A549 (cell line): ENCODE results near the gene SMG1. TPM values are rescaled to one million over a fixed set of nuclear protein-coding genes. Genes with fewer than 3 reads are reported as not detected.

Experiments used
- ATAC-seq, 2 experiments: fragments of 200-7000 bp in 1 of 2; fragments of >200 bp in 1 of 2; cut with Nextera tagmentation in 1 of 2; cut with Tn5 transposase in 1 of 2; 3 replicates each; pipeline versions ENCODE4 v1.8.0 to v1.9.1; 2018 to 2020; ENCODE audit warnings: mild to moderate bottlenecking in 1 of 2, moderate library complexity in 1 of 2
- CTCF ChIA-PET: fragments of 300-600 bp; sonication (Branson Sonifier 250); formaldehyde crosslinking; extraction: SDS; loops from one replicate; lab custom pipeline; 2021; ENCODE audit warnings: antibody characterized with exemption, inconsistent platforms; lab: Yijun Ruan, JAX
- POLR2A ChIA-PET: fragments of 350-600 bp; formaldehyde crosslinking; extraction: SDS; loops from one replicate; lab custom pipeline; 2021; ENCODE audit warnings: antibody characterized with exemption, inconsistent platforms; lab: Yijun Ruan, JAX
- DNase-seq, 2 experiments: peaks; one replicate each; pipeline versions ENCODE4 v3.0.0 to v3.0.0-alpha.2; 2011 to 2016; ENCODE audit warnings: low read depth in 1 of 2, low spot score in 1 of 2
- FAIRE-seq: peaks from 2 replicates; lab custom pipeline; 2011; peaks lifted over from hg19 to GRCh38; lab: Jason Lieb, UNC
- H3K27ac ChIP-seq, 2 experiments: fragments of >200 bp; sonication (Bioruptor Twin); formaldehyde crosslinking; 3 replicates each; pipeline ENCODE4 v1.5.1; 2016 to 2017
- H3K4me1 ChIP-seq: fragments of >200 bp; sonication (Bioruptor Twin); formaldehyde crosslinking; 3 replicates; pipeline ENCODE4 v1.6.1; 2016
- H3K4me2 ChIP-seq: fragments of >200 bp; sonication (Bioruptor Twin); formaldehyde crosslinking; 3 replicates; pipeline ENCODE4 v1.6.1; 2016
- H3K4me3 ChIP-seq: fragments of >200 bp; sonication (Bioruptor Twin); formaldehyde crosslinking; 3 replicates; pipeline ENCODE4 v1.5.1; 2016
- H3K9me3 ChIP-seq: fragments of >200 bp; sonication (Bioruptor Twin); formaldehyde crosslinking; 3 replicates; pipeline ENCODE4 v1.6.1; 2016
- CBX2 ChIP-seq: fragments of 200-600 bp; sonication (generic); IDR thresholded peaks from 2 replicates; pipeline ENCODE4 v1.6.1; 2016; ENCODE audit warnings: low read depth, mild to moderate bottlenecking, borderline replicate concordance
- CBX8 ChIP-seq: fragments of 200-600 bp; sonication (generic); IDR thresholded peaks from 2 replicates; pipeline ENCODE4 v1.6.1; 2016
- CEBPB ChIP-seq, 2 experiments: fragments of >200 bp in 1 of 2; sonication (Bioruptor Twin) in 1 of 2; formaldehyde crosslinking in 1 of 2; IDR thresholded peaks; 2 replicates each; pipeline ENCODE4 v1.6.1; 2012 to 2016
- CHD2 ChIP-seq: fragments of 150-350 bp; IDR thresholded peaks from 2 replicates; pipeline ENCODE4 v1.6.1; 2014; ENCODE audit warnings: low read length; ENCODE audit not compliant: partially characterized antibody
- FOXS1 ChIP-seq: fragments of 250-450 bp; sonication (Bioruptor Pico); IDR thresholded peaks from 2 replicates; pipeline ENCODE4 v1.5.0; 2020; ENCODE audit warnings: mild to moderate bottlenecking, moderate library complexity
- GATA3 ChIP-seq: IDR thresholded peaks from 2 replicates; pipeline ENCODE4 v1.6.1; 2012; ENCODE audit warnings: borderline replicate concordance
- HOXB13 ChIP-seq: fragments of 250-450 bp; sonication (Bioruptor Pico); IDR thresholded peaks from 2 replicates; pipeline ENCODE4 v1.5.0; 2020; ENCODE audit warnings: low read depth, mild to moderate bottlenecking, moderate library complexity
- JUN ChIP-seq, 2 experiments: fragments of >200 bp; sonication (Bioruptor Twin); formaldehyde crosslinking; IDR thresholded peaks; 2 replicates in 1 of 2; 3 replicates in 1 of 2; pipeline ENCODE4 v1.6.1; 2016 to 2017
- MAFK ChIP-seq: fragments of 450-650 bp; IDR thresholded peaks from 2 replicates; pipeline ENCODE4 v1.6.1; 2014; ENCODE audit not compliant: partially characterized antibody
- MAZ ChIP-seq: fragments of 150-350 bp; IDR thresholded peaks from 2 replicates; pipeline ENCODE4 v1.6.1; 2014; ENCODE audit warnings: antibody characterized with exemption, low read depth, low read length, borderline replicate concordance
- MYC ChIP-seq: IDR thresholded peaks from 2 replicates; pipeline ENCODE4 v1.6.1; 2012; ENCODE audit warnings: mild to moderate bottlenecking, inconsistent platforms, low read length, improper control_type of control experiment, borderline replicate concordance
- NFE2L2 ChIP-seq: fragments of 150-350 bp; conservative IDR thresholded peaks from 2 replicates; pipeline ENCODE4 v1.6.1; 2014; ENCODE audit warnings: low read length
- NPAS2 ChIP-seq: fragments of 250-450 bp; sonication (Bioruptor Pico); IDR thresholded peaks from 2 replicates; pipeline ENCODE4 v1.8.0; 2022; ENCODE audit warnings: mild to moderate bottlenecking, moderate library complexity, borderline replicate concordance
- RAD21 ChIP-seq, 2 experiments: fragments of >200 bp in 1 of 2; sonication (Bioruptor Twin) in 1 of 2; formaldehyde crosslinking in 1 of 2; IDR thresholded peaks in 1 of 2; conservative IDR thresholded peaks in 1 of 2; 2 replicates in 1 of 2; 3 replicates in 1 of 2; pipeline ENCODE4 v1.6.1; 2012 to 2018; ENCODE audit warnings: inconsistent platforms in 1 of 2
- RCOR1 ChIP-seq: fragments of 150-350 bp; IDR thresholded peaks from 2 replicates; pipeline ENCODE4 v1.6.1; 2014; ENCODE audit warnings: antibody characterized with exemption, low read length, low read depth
- SMC3 ChIP-seq: fragments of >200 bp; sonication (Bioruptor Twin); formaldehyde crosslinking; IDR thresholded peaks from 3 replicates; pipeline ENCODE4 v1.6.1; 2018; ENCODE audit warnings: inconsistent platforms
- TP53 ChIP-seq: fragments of 250-450 bp; sonication (Bioruptor Pico); IDR thresholded peaks from 2 replicates; pipeline ENCODE4 v1.5.0; 2021; ENCODE audit warnings: mild to moderate bottlenecking, moderate library complexity
- ZFP36 ChIP-seq: fragments of 450-650 bp; IDR thresholded peaks from 2 replicates; pipeline ENCODE4 v1.6.1; 2014; ENCODE audit warnings: borderline replicate concordance; ENCODE audit not compliant: partially characterized antibody
- ZSCAN20 ChIP-seq: fragments of 250-450 bp; sonication (Bioruptor Pico); IDR thresholded peaks from 2 replicates; pipeline ENCODE4 v1.8.0; 2022; ENCODE audit warnings: mild to moderate bottlenecking, moderate library complexity
- WGBS: methylation state at CpG from one replicate; pipeline ENCODE4 v1.1.6; 2017; ENCODE audit errors: missing lambda C conversion rate; 5-methylcytosine and 5-hydroxymethylcytosine counted together
- polyA plus RNA-seq, 4 experiments: library from polyadenylated mRNA; depleted of rRNA in 3 of 4; stranded (reverse); fragments of >200 nt; fragmentation: RNase III in 1 of 4; extraction: RNeasy Plus Mini Kit Qiagen cat#74134 plus additional on column Dnase treatment in 1 of 4; gene quantifications; 2 replicates in 3 of 4; 3 replicates in 1 of 4; pipeline ENCODE4 v1.2.3, GENCODE V29; 2011 to 2017
- TF ChIP-seq, protein P1 (sequence below): fragments of 150-350 bp; IDR thresholded peaks from 2 replicates; pipeline ENCODE4 v1.6.1; 2014; ENCODE audit warnings: low read depth, mild to moderate bottlenecking, low read length
- TF ChIP-seq, protein P2 (sequence below): fragments of 250-450 bp; sonication (Bioruptor Pico); IDR thresholded peaks from 2 replicates; pipeline ENCODE4 v1.5.0; 2020; ENCODE audit warnings: low read depth, mild to moderate bottlenecking, moderate library complexity
- TF ChIP-seq, protein P3 (sequence below): fragments of 250-450 bp; sonication (Bioruptor Pico); IDR thresholded peaks from 2 replicates; pipeline ENCODE4 v1.5.0; 2021; ENCODE audit warnings: mild to moderate bottlenecking, moderate library complexity, borderline replicate concordance

Gene SMG1
- polyA plus RNA-seq, 2 of the 4 experiments (the other 2 are of a cell fraction): 15.7 to 63.8 TPM

DNA sequence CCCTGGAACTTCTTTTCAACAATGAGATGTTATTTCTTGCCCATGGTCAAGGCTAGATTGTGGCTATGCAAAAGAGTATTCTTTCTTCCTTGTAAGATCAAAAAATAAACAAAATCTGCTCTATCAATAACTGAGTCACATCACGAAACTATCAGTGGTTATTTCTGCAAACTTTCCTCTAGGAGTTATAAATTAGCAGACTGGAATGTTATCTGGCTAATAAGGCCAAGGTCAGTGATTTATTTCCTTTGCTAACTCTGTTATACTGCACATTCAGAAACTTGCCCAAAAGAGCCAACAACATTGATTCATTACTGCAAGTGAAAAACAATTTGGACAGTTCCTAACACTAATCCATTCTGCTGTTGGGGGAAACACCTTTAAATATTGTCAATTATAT is 129.8 kb downstream of the SMG1 start:
- WGBS: 70% methylated on average over 1 of the region's 1 CpG
- TF ChIP-seq TP53 (CRISPR knock-in tag) (no peak), RCOR1 (no peak), GATA3 (no peak), RAD21 (conservative IDR thresholded peaks at IDR 0.05 in 1 of 2, IDR thresholded peaks at IDR 0.05 in 1 of 2) (no peak), ZSCAN20 (CRISPR knock-in tag) (no peak), MAFK (no peak), NPAS2 (CRISPR knock-in tag) (no peak), NFE2L2 (no peak), CHD2 (no peak), SMC3 (no peak), MYC (no peak), CEBPB (IDR thresholded peaks at IDR 0.05) (no peak), JUN (IDR thresholded peaks at IDR 0.05) (no peak)
- TF ChIP-seq, protein P1, sequence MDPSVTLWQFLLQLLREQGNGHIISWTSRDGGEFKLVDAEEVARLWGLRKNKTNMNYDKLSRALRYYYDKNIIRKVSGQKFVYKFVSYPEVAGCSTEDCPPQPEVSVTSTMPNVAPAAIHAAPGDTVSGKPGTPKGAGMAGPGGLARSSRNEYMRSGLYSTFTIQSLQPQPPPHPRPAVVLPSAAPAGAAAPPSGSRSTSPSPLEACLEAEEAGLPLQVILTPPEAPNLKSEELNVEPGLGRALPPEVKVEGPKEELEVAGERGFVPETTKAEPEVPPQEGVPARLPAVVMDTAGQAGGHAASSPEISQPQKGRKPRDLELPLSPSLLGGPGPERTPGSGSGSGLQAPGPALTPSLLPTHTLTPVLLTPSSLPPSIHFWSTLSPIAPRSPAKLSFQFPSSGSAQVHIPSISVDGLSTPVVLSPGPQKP: no peak
- TF ChIP-seq, protein P2, sequence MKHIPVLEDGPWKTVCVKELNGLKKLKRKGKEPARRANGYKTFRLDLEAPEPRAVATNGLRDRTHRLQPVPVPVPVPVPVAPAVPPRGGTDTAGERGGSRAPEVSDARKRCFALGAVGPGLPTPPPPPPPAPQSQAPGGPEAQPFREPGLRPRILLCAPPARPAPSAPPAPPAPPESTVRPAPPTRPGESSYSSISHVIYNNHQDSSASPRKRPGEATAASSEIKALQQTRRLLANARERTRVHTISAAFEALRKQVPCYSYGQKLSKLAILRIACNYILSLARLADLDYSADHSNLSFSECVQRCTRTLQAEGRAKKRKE (CRISPR knock-in tag): no peak
- TF ChIP-seq, protein P3, sequence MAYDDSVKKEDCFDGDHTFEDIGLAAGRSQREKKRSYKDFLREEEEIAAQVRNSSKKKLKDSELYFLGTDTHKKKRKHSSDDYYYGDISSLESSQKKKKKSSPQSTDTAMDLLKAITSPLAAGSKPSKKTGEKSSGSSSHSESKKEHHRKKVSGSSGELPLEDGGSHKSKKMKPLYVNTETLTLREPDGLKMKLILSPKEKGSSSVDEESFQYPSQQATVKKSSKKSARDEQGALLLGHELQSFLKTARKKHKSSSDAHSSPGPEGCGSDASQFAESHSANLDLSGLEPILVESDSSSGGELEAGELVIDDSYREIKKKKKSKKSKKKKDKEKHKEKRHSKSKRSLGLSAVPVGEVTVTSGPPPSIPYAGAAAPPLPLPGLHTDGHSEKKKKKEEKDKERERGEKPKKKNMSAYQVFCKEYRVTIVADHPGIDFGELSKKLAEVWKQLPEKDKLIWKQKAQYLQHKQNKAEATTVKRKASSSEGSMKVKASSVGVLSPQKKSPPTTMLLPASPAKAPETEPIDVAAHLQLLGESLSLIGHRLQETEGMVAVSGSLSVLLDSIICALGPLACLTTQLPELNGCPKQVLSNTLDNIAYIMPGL (CRISPR knock-in tag): no peak
- H3K4me1 ChIP-seq: peaks cover 28% of the 10 kb centered on the region
- no peak overlapping the region for H3K4me2 ChIP-seq
- DNase-seq (no peak), FAIRE-seq (no peak), ATAC-seq (no peak)
- ChIA-PET CTCF (no interaction called here), POLR2A (no interaction called here)
- no peak overlapping the region for H3K4me3 ChIP-seq
- no peak overlapping the region for H3K27ac ChIP-seq
- H3K9me3 ChIP-seq: no peaks in the 10 kb centered on the region

DNA sequence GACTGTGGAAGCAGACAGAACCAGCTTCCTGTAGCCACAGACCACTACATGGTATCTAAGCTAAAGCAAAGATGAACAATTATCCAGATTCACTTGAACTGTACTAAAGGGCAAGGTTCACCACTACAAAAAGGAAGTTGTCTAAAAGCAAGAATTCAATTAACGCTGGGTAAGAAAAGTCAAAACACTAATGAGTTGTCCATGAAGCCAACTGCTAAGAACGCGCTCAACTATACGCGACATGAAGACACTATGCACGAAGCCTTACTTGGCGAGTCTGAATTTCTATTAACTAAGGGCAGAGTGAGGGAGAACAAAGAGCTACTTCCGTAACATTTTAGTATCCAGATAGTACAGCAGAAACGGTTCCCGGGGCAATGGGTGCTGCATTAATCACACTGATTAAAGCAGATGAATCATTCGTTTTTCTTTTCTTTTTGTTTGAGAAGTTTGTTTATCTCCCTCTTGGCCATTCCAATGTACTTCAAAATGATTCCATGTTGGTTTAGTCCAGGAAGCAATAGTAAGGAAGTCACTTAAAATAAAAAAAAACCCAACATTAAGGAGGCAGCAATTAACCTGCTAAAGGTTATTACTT is 133.3 kb downstream of the SMG1 start:
- ChIA-PET POLR2A (interaction anchor here (10.3 kb wide), 1 partner anchor 7 kb away, joined by 208 read pairs; the partner anchor contains the start of gene ARL6IP1), CTCF (interaction anchor here (1.9 to 5.7 kb wide), 3 partner anchors 8 to 176 kb away, joined by 5 to 52 read pairs (median 6); partner anchors contain the start of gene ARL6IP1)
- no peak for FAIRE-seq
- Histone ChIP-seq H3K4me1 (peaks cover 18% of the 10 kb centered on the region), H3K4me3 (no peak overlapping the region), H3K27ac (no peak overlapping the region), H3K4me2 (no peak overlapping the region), H3K9me3 (no peaks in the 10 kb centered on the region)
- WGBS: 83% methylated on average over 11 of the region's 11 CpGs
- DNase-seq: no peak
- ATAC-seq: no peak
- TF ChIP-seq FOXS1 (no peak), HOXB13 (no peak), CBX8 (no peak), MAZ (no peak), CBX2 (no peak), ZFP36 (no peak)
